ENCODE measurements around the gene SREBF1. TPM values are rescaled to one million over a fixed set of nuclear protein-coding genes. Genes with fewer than 3 reads are reported as not detected.

Gene SREBF1
- total and polyA plus RNA-seq, 2 of the 8 experiments (the other 6 are each of a cell fraction or from before 2014, with no cell fraction given), result 28.6 to 70.8 TPM

DNA sequence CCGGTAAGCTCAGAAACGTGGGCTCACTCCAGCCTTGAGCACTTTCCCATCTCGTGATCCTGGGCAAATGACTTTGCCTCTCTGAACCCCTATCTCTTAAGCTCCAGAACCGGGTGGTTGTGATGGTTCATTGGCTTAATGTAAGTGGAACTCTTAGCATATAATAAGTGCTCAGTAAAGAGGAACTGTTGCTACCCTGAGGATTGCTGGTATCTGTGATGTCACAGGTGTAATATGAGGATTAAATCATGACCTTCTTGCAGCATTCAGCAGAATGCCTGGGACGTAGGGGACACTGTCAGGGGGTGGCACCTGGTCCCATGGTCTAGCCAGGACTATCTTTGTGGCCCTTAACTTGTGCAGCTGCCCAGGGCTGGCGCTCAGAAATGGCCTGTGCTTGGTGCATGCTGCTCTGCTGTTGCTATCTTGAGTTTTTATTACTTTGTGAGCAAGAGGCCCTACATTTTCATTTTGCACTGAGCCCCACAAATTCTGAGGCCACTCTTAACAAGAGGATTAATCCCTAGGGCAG lies 68.8 kb downstream of the SREBF1 start:
- DNase-seq (ENCODE audit: low read depth in 1 of 2, low spot score in 2 of 2) (no peak), FAIRE-seq (no peak)
- no peak overlapping the region for H2AFZ ChIP-seq (ENCODE audit: low read length)
- no peak overlapping the region for H2BK20ac ChIP-seq (ENCODE audit: low read length)
- no peaks in the 10 kb centered on the region for H3K36me3 ChIP-seq (ENCODE audit: control insufficient read depth in 2 of 4, insufficient read depth in 4 of 4, low read length in 3 of 4)
- H2BK15ac ChIP-seq (ENCODE audit: low read length), result no peak overlapping the region
- no peak overlapping the region for H3K4me2 ChIP-seq (ENCODE audit: insufficient read depth in 1 of 2, low read depth in 2 of 2, low read length in 2 of 2)
- H3K18ac ChIP-seq (ENCODE audit: extremely low read depth, low read length), result no peak overlapping the region
- 72% methylated on average over 6 of the region's 6 CpGs; no CpG with 5 or more reads in 1 of the 2 experiments for WGBS, 2 experiments (ENCODE audit: extremely low coverage in 1 of 2, insufficient coverage in 1 of 2, insufficient read length in 1 of 2, insufficient replicate concordance in 2 of 2, low coverage in 1 of 2, low lambda C conversion rate in 2 of 2, missing lambda C conversion rate in 1 of 2)
- H3K4ac ChIP-seq (replicated peaks; ENCODE audit: insufficient read length, low read depth, low read length), result peak overlapping the region; percentile 15
- H3K79me1 ChIP-seq (ENCODE audit: low read depth, low read length), result no peaks in the 10 kb centered on the region
- H3K4me3 ChIP-seq (ENCODE audit: extremely low read depth in 1 of 4, insufficient read depth in 2 of 4, low read depth in 3 of 4, low read length in 4 of 4), result no peak overlapping the region
- H3K79me2 ChIP-seq (ENCODE audit: control insufficient read depth in 1 of 2, insufficient read depth in 2 of 2, low read length in 2 of 2), result no peaks in the 10 kb centered on the region
- H3K9ac ChIP-seq (replicated peaks in 1 of 4; ENCODE audit: extremely low read depth in 1 of 4, low read depth in 3 of 4, low read length in 3 of 4), result no peak overlapping the region
- no peak overlapping the region for H2BK120ac ChIP-seq (replicated peaks; ENCODE audit: low read depth, low read length)
- no peak overlapping the region for H4K5ac ChIP-seq (ENCODE audit: insufficient read length, low read depth, low read length)
- CTCF ChIA-PET (ENCODE audit: partially characterized antibody), result interaction anchor here (0.9 to 2.5 kb wide), 5 partner anchors 11 to 88 kb away, joined by 3 to 7 read pairs (median 4); no protein-coding TSS in a partner anchor
- peaks cover 0 to 1% of the 10 kb centered on the region in 2 experiments for H4K20me1 ChIP-seq (replicated peaks in 1 of 2; ENCODE audit: control insufficient read depth in 1 of 2, insufficient read depth in 2 of 2, low read length in 2 of 2)
- no peak overlapping the region for H2BK12ac ChIP-seq (ENCODE audit: low read depth, low read length)
- H2AK5ac ChIP-seq (ENCODE audit: low read depth, low read length), result no peak overlapping the region
- H3K23ac ChIP-seq (ENCODE audit: insufficient read length), result no peak overlapping the region
- peaks cover 1% of the 10 kb centered on the region; the same call in 1 of the 2 replicates for H3K23me2 ChIP-seq (ENCODE audit: low read depth, low read length)
- no peak overlapping the region for H4K8ac ChIP-seq (ENCODE audit: extremely low read depth, insufficient read depth, low read length)
- H3K56ac ChIP-seq (replicated peaks; ENCODE audit: insufficient read length, low read depth, low read length), result no peak overlapping the region
- POLR2A ChIA-PET (ENCODE audit: partially characterized antibody), result interaction anchor here (0.7 to 1.7 kb wide), 2 partner anchors 10 to 87 kb away, joined by 3 to 4 read pairs; no protein-coding TSS in a partner anchor
- H4K91ac ChIP-seq (replicated peaks; ENCODE audit: insufficient read length, low read length), result no peak overlapping the region
- H3K14ac ChIP-seq (ENCODE audit: insufficient read length), result no peak overlapping the region
- H2BK5ac ChIP-seq (ENCODE audit: low read depth, low read length), result no peak overlapping the region
- H3K9me3 ChIP-seq (ENCODE audit: insufficient read depth in 2 of 2, low read depth in 1 of 2, low read length in 1 of 2), result no peaks in the 10 kb centered on the region
- H3K4me1 ChIP-seq (replicated peaks in 1 of 4; ENCODE audit: control insufficient read depth in 3 of 4, insufficient read depth in 4 of 4, low read length in 3 of 4), result peaks cover 0 to 8% (median 5%) of the 10 kb centered on the region in 4 experiments; a peak in 5 of 7 replicates
- no peak overlapping the region for H3K27ac ChIP-seq (ENCODE audit: low read depth, low read length)
- H3K27me3 ChIP-seq (replicated peaks in 1 of 4; ENCODE audit: control insufficient read depth in 3 of 4, extremely low read depth in 1 of 4, insufficient read depth in 3 of 4, low read length in 3 of 4), result peaks cover 0 to 2% (median 0%) of the 10 kb centered on the region in 4 experiments; a peak in 2 of 7 replicates
- TF ChIP-seq SUZ12 (IDR thresholded peaks at IDR 0.05; ENCODE audit: low read length), result no peak
- no peak for TF ChIP-seq GTF2F1 (IDR thresholded peaks at IDR 0.05; ENCODE audit: borderline replicate concordance, low read depth, low read length)
- TF ChIP-seq RXRA (IDR thresholded peaks at IDR 0.05; ENCODE audit: insufficient read depth, low read depth, low read length), result no peak
- TF ChIP-seq CTBP2 (IDR thresholded peaks at IDR 0.05; ENCODE audit: borderline replicate concordance, insufficient read depth, insufficient read length, low read length), result no peak
- TF ChIP-seq SIX5 (IDR thresholded peaks at IDR 0.05; ENCODE audit: low read depth, low read length), result no peak
- no peak for TF ChIP-seq CBX5 (IDR thresholded peaks at IDR 0.05; ENCODE audit: low read depth, low read length)
- no peak for TF ChIP-seq ASH2L (IDR thresholded peaks at IDR 0.05; ENCODE audit: low read length)
- no peak for TF ChIP-seq JUND (IDR thresholded peaks at IDR 0.05; ENCODE audit: low read length)
- no peak for TF ChIP-seq RAD21 (IDR thresholded peaks at IDR 0.05 in 1 of 2, conservative IDR thresholded peaks at IDR 0.05 in 1 of 2; ENCODE audit: low read depth in 2 of 2, low read length in 2 of 2)
- no peak for TF ChIP-seq NANOG (IDR thresholded peaks at IDR 0.05; ENCODE audit: insufficient read depth, low read depth, low read length, poor library complexity, severe bottlenecking)
- no peak for TF ChIP-seq JUN (IDR thresholded peaks at IDR 0.05; ENCODE audit: low read depth, low read length)
- TF ChIP-seq TAF1 (IDR thresholded peaks at IDR 0.05; ENCODE audit: low read depth, low read length), result no peak
- no peak for TF ChIP-seq TEAD4 (IDR thresholded peaks at IDR 0.05; ENCODE audit: low read depth, low read length)
